Karpas-422 (cell line): Measurements from ENCODE around the gene ANKRD34B. TPM values are rescaled to one million over a fixed set of nuclear protein-coding genes. Genes with fewer than 3 reads are reported as not detected.

Source experiments
- DNase-seq: peaks from one replicate; pipeline ENCODE4 v3.0.0-alpha.2; 2015
- H2AFZ ChIP-seq: fragments of 200-600 bp; sonication (generic); 2 replicates; pipeline ENCODE4 v1.6.1; 2014; ENCODE audit warnings: antibody characterized with exemption, low read length, mixed read lengths
- H3K27ac ChIP-seq: fragments of 200-600 bp; sonication (generic); 2 replicates; pipeline ENCODE4 v1.5.1; 2014; ENCODE audit warnings: mild to moderate bottlenecking, low read length, moderate library complexity
- H3K27me3 ChIP-seq: fragments of 200-600 bp; sonication (generic); 2 replicates; pipeline ENCODE4 v1.6.1; 2014; ENCODE audit warnings: low read length, mixed read lengths
- H3K36me3 ChIP-seq: fragments of 200-600 bp; sonication (generic); 2 replicates; pipeline ENCODE4 v1.6.1; 2014; ENCODE audit warnings: low read length, mixed read lengths; ENCODE audit not compliant: insufficient read depth
- H3K4me1 ChIP-seq: fragments of 200-600 bp; sonication (generic); 2 replicates; pipeline ENCODE4 v1.6.1; 2014; ENCODE audit warnings: mild to moderate bottlenecking, low read length, mixed read lengths
- H3K4me2 ChIP-seq: fragments of 200-600 bp; sonication (generic); 2 replicates; pipeline ENCODE4 v1.6.1; 2014; ENCODE audit warnings: low read length, low read depth, mild to moderate bottlenecking; ENCODE audit not compliant: poor library complexity, severe bottlenecking
- H3K4me3 ChIP-seq: fragments of 200-600 bp; sonication (generic); 2 replicates; pipeline ENCODE4 v1.5.1; 2014; ENCODE audit warnings: mild to moderate bottlenecking, antibody characterized with exemption, low read length, mixed read lengths
- H3K79me2 ChIP-seq: fragments of 200-600 bp; sonication (generic); 2 replicates; pipeline ENCODE4 v1.6.1; 2014; ENCODE audit warnings: mild to moderate bottlenecking, low read length, mixed read lengths
- H3K9ac ChIP-seq: fragments of 200-600 bp; sonication (generic); 2 replicates; pipeline ENCODE4 v1.6.0; 2014; ENCODE audit warnings: low read length
- H3K9me2 ChIP-seq: fragments of 200-600 bp; sonication (generic), shearing (Covaris generic); replicated peaks from 2 replicates; pipeline ENCODE4 v1.6.0; 2014; ENCODE audit warnings: mild to moderate bottlenecking, low read length, moderate library complexity; ENCODE audit not compliant: insufficient read depth
- H3K9me3 ChIP-seq: fragments of 300-700, 200-600 bp; sonication (generic); 2 replicates; pipeline ENCODE4 v1.6.1; 2014; ENCODE audit warnings: low read length, mixed read lengths
- H4K20me1 ChIP-seq: fragments of 200-600 bp; sonication (generic); 2 replicates; pipeline ENCODE4 v1.6.1; 2014; ENCODE audit warnings: mild to moderate bottlenecking, antibody characterized with exemption, low read length, low read depth; ENCODE audit not compliant: insufficient read depth
- total RNA-seq: library from RNA; depleted of rRNA; stranded (reverse); fragments of >200 nt; shearing (Covaris generic); gene quantifications from 2 replicates; pipeline ENCODE4 v1.2.3, GENCODE V29; 2014; ENCODE audit warnings: low replicate concordance; rRNA removed

ANKRD34B gene
- total RNA-seq = not detected in 2 replicates

DNA sequence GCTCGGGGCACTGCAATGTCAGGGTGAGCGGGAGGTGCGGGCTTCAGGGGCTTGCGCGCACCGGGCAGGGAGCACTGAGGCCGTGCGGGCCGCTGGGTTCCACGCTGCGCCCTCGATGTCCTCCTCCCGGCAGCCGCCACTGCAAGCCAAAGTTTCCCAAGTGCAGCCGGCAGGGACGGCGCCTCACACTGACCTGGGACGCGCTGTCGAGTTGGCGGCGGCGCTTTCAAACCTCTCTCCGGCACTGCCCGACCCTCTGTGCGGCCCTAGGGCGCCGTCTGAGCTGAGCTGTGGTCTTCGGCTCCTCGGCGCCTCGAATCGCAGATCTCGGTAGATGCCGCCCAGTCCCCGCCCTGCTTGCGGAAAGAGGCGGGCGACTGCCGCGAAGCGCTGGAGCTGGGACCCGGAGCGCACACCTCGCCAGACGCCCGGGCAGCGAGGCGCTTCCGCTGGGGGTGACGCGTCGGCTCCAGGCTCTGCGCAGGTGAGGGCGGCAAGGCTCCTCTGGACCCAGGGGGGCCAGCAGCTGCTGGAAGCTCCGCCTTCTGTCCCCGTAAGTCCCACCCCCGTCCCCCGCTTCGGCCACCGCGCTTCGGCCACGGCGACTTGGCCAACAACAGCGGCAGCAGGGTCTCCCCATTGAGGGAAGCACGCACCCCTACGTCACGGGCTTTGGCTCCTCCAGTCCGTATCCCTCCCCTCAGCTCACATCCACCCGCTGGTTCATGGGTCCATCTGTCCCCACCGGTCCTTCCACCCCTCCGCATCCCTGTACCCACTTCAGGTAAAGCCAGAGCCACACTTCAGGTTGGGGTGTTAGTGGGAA, at the start of gene ANKRD34B:
Gene ANKRD34B (minus strand): TSS at position 320 of the 826 bp plus-strand sequence. CDS start 10,261 bp downstream, outside the sequence.
- no peaks in the 10 kb centered on the region for H3K27me3 ChIP-seq
- no peak within 1 kb of the TSS for H3K4me3 ChIP-seq
- no peak within 1 kb of the TSS for H3K27ac ChIP-seq
- no peaks in the 10 kb centered on the region for H3K9me3 ChIP-seq
- H3K4me1 ChIP-seq = no peaks in the 10 kb centered on the region
- H3K4me2 ChIP-seq = no peak within 1 kb of the TSS
- H3K79me2 ChIP-seq = no peaks in the 10 kb centered on the region
- no peak within 1 kb of the TSS for H2AFZ ChIP-seq
- DNase-seq = no peak
- H3K36me3 ChIP-seq = no peaks in the 10 kb centered on the region
- no peaks in the 10 kb centered on the region for H3K9me2 ChIP-seq
- no peak within 1 kb of the TSS for H3K9ac ChIP-seq
- H4K20me1 ChIP-seq = no peaks in the 10 kb centered on the region

DNA sequence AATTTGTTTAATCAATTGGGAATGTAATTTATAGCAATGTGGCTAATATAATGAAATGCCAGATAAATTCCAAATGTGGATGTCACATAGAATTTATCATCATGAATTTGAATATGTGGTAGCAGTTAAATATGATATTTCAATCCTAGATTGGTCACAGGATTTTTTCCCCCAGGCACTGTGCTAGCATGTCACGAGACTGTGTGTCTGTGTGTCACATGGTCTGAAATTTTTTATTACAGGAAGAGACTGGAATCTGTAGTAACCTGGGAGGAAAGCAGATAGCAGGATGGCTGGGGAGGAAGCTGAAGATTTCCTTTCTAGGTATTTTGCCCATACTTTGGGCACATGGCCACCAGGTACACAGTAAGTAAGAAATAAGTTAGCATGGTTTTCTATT, 49.0 kb upstream of the ANKRD34B start:
- Histone ChIP-seq H3K9me2 (no peaks in the 10 kb centered on the region), H4K20me1 (no peaks in the 10 kb centered on the region), H3K4me2 (no peak overlapping the region), H2AFZ (no peak overlapping the region), H3K4me1 (no peaks in the 10 kb centered on the region), H3K4me3 (no peak overlapping the region), H3K27ac (no peak overlapping the region), H3K36me3 (no peaks in the 10 kb centered on the region), H3K79me2 (no peaks in the 10 kb centered on the region), H3K27me3 (no peaks in the 10 kb centered on the region), H3K9me3 (no peaks in the 10 kb centered on the region), H3K9ac (no peak overlapping the region)
- no peak for DNase-seq

DNA sequence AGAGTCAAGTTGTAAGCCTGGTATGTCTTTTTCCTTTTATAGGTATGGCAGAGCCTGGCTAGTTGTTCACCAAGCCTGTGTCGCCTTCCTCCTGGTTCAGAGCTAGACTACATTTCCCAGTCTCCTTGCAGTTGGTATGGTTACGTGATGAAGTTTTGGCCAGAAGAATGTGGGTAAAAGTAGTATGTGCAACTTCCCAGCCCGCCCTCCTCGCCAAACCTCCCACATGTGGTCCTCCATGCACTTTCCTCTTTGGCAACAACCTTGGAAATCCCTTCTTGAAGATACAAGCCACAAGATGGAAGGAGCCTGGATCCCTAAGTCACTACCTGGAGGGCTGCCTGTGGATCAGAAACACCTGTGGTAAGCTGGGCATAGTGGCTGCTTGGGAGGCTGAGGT, 48.4 kb upstream of the ANKRD34B start:
- Histone ChIP-seq H3K4me2 (no peak overlapping the region), H3K4me1 (no peaks in the 10 kb centered on the region), H3K4me3 (no peak overlapping the region), H3K9me3 (no peaks in the 10 kb centered on the region), H3K9me2 (no peaks in the 10 kb centered on the region), H3K36me3 (no peaks in the 10 kb centered on the region), H2AFZ (no peak overlapping the region), H3K79me2 (no peaks in the 10 kb centered on the region), H3K9ac (no peak overlapping the region), H4K20me1 (no peaks in the 10 kb centered on the region), H3K27me3 (no peaks in the 10 kb centered on the region), H3K27ac (no peak overlapping the region)
- DNase-seq = no peak

- H3K9ac ChIP-seq = no peak overlapping the region
- no peaks in the 10 kb centered on the region for H3K4me1 ChIP-seq
- no peaks in the 10 kb centered on the region for H3K9me2 ChIP-seq
- no peaks in the 10 kb centered on the region for H3K9me3 ChIP-seq
- no peak overlapping the region for H3K4me3 ChIP-seq
- no peaks in the 10 kb centered on the region for H3K79me2 ChIP-seq
- no peak overlapping the region for H3K4me2 ChIP-seq
- no peak for DNase-seq
- no peaks in the 10 kb centered on the region for H3K27me3 ChIP-seq
- H4K20me1 ChIP-seq = no peaks in the 10 kb centered on the region
- H3K27ac ChIP-seq = no peak overlapping the region
- no peaks in the 10 kb centered on the region for H3K36me3 ChIP-seq
- no peak overlapping the region for H2AFZ ChIP-seq
Observed at GRCh38 chr5:80615266-80615914, 45.3 kb upstream of the ANKRD34B start.

GRCh38 chr5:80609692-80610091, 39.6 kb upstream of the ANKRD34B start:
- no peaks in the 10 kb centered on the region for H3K27me3 ChIP-seq
- H2AFZ ChIP-seq = no peak overlapping the region
- DNase-seq = no peak

DNA sequence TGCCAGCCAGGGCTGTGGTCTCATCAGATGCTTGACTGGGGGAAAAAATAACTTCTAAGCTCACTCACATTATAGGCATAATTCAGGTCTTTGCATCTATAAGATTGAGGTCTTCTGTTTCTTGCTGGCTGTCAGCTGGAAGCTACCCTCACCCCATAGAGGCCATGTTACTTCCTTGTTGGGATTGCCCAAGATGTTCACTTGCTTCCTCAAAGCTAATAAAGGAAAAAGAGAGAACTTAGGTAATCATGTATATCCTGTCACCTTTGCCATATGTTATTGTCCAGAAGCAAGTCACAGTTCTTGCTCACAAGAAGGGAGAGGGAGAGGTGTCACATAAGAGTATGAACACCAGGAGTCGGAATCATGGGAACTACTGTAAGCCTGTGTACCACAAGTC, 38.7 kb upstream of the ANKRD34B start:
- Histone ChIP-seq H4K20me1 (no peaks in the 10 kb centered on the region), H3K9me2 (no peaks in the 10 kb centered on the region), H3K4me3 (no peak overlapping the region), H3K27ac (no peak overlapping the region), H3K9ac (no peak overlapping the region), H3K4me1 (no peaks in the 10 kb centered on the region), H3K9me3 (no peaks in the 10 kb centered on the region), H2AFZ (no peak overlapping the region), H3K36me3 (no peaks in the 10 kb centered on the region), H3K79me2 (no peaks in the 10 kb centered on the region), H3K4me2 (no peak overlapping the region), H3K27me3 (no peaks in the 10 kb centered on the region)
- no peak for DNase-seq

More at GRCh38 chr5:80609692-80610091, 39.6 kb upstream of the ANKRD34B start:
- Histone ChIP-seq H3K9me3 (no peaks in the 10 kb centered on the region), H3K79me2 (no peaks in the 10 kb centered on the region), H3K36me3 (no peaks in the 10 kb centered on the region), H3K9ac (no peak overlapping the region), H3K4me1 (no peaks in the 10 kb centered on the region), H3K4me3 (no peak overlapping the region), H3K9me2 (no peaks in the 10 kb centered on the region), H3K4me2 (no peak overlapping the region), H3K27ac (no peak overlapping the region), H4K20me1 (no peaks in the 10 kb centered on the region)

GRCh38 chr5:80607832-80608231, 37.8 kb upstream of the ANKRD34B start:
- Histone ChIP-seq H3K4me2 (no peak overlapping the region), H2AFZ (no peak overlapping the region)
- DNase-seq = no peak

DNA sequence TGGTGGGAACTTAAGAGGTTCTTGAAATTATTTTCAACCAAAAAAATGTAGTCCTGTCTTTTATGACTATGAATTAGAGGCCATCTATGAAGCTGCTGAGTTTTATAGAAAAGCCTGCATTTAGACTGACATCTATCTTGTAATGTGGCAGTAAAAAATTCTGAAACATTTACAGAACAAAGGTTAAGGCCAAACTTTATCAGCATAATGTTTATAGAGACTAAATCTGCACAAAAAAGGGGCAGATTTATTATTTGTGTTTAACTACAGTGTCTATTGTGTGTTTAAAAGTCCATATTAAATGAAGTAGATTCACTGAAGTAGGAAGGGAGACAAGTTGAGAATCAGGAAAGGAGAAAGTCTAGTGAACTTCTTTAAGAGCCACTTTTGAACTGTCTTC, 37.3 kb upstream of the ANKRD34B start:
- Histone ChIP-seq H3K4me1 (no peaks in the 10 kb centered on the region), H3K36me3 (no peaks in the 10 kb centered on the region), H4K20me1 (no peaks in the 10 kb centered on the region), H3K9me3 (no peaks in the 10 kb centered on the region), H3K79me2 (no peaks in the 10 kb centered on the region), H2AFZ (no peak overlapping the region), H3K4me2 (no peak overlapping the region), H3K9me2 (no peaks in the 10 kb centered on the region), H3K4me3 (no peak overlapping the region), H3K27me3 (no peaks in the 10 kb centered on the region), H3K9ac (no peak overlapping the region), H3K27ac (no peak overlapping the region)
- DNase-seq = no peak

More at GRCh38 chr5:80607832-80608231, 37.8 kb upstream of the ANKRD34B start:
- Histone ChIP-seq H3K9me2 (no peaks in the 10 kb centered on the region), H3K79me2 (no peaks in the 10 kb centered on the region), H4K20me1 (no peaks in the 10 kb centered on the region), H3K27me3 (no peaks in the 10 kb centered on the region), H3K4me3 (no peak overlapping the region), H3K4me1 (no peaks in the 10 kb centered on the region), H3K9ac (no peak overlapping the region), H3K36me3 (no peaks in the 10 kb centered on the region), H3K27ac (no peak overlapping the region), H3K9me3 (no peaks in the 10 kb centered on the region)
